SJCRH30 (cell line): ENCODE measurements around the gene IPO9. TPM values are rescaled to one million over a fixed set of nuclear protein-coding genes. Genes with fewer than 3 reads are reported as not detected.

ENCODE experiments used
- DNase-seq, 2 experiments: peaks; one replicate each; pipeline ENCODE4 v3.0.0-alpha.2; 2015 to 2020
- H3K27ac ChIP-seq: fragments of 250-450 bp; sonication (Bioruptor Pico); 2 replicates; pipeline ENCODE4 v1.5.1; 2020; ENCODE audit warnings: mild to moderate bottlenecking, moderate library complexity
- H3K27me3 ChIP-seq: fragments of 250-450 bp; sonication (Bioruptor Pico); 2 replicates; pipeline ENCODE4 v1.5.1; 2020; ENCODE audit warnings: mild to moderate bottlenecking, moderate library complexity
- H3K36me3 ChIP-seq: fragments of 250-450 bp; sonication (Bioruptor Pico); 2 replicates; pipeline ENCODE4 v1.5.1; 2020; ENCODE audit warnings: mild to moderate bottlenecking, moderate library complexity
- H3K4me1 ChIP-seq: fragments of 250-450 bp; sonication (Bioruptor Pico); 2 replicates; pipeline ENCODE4 v1.5.1; 2020; ENCODE audit warnings: mild to moderate bottlenecking, moderate library complexity
- H3K4me3 ChIP-seq: fragments of 250-450 bp; sonication (Bioruptor Pico); 2 replicates; pipeline ENCODE4 v1.5.1; 2020; ENCODE audit warnings: mild to moderate bottlenecking, moderate library complexity
- H3K9me3 ChIP-seq: fragments of 250-450 bp; sonication (Bioruptor Pico); replicated peaks from 2 replicates; pipeline ENCODE4 v1.5.1; 2020; ENCODE audit warnings: mild to moderate bottlenecking, moderate library complexity
- total RNA-seq: library from RNA; depleted of rRNA; stranded (reverse); fragments of >200 nt; shearing (Covaris generic); gene quantifications from 2 replicates; pipeline ENCODE4 v1.2.3, GENCODE V29; 2014

IPO9 gene
- total RNA-seq, 1 experiment from 2014 or later: 70.4 TPM

- Histone ChIP-seq H3K36me3 (no peaks in the 10 kb centered on the region), H3K27ac (no peak overlapping the region), H3K9me3 (no peaks in the 10 kb centered on the region), H3K27me3 (peaks cover 12% of the 10 kb centered on the region), H3K4me3 (no peak overlapping the region), H3K4me1 (peaks cover 12% of the 10 kb centered on the region)
- no peak for DNase-seq
These were observed 83.0 kb downstream of the IPO9 start for GRCh38 chr1:201911826-201912571.

GRCh38 chr1:201912832-201913231 is 83.9 kb downstream of the IPO9 start:
- DNase-seq: no peak
- Histone ChIP-seq H3K4me1 (peaks cover 16% of the 10 kb centered on the region), H3K27ac (no peak overlapping the region), H3K27me3 (peaks cover 12% of the 10 kb centered on the region), H3K9me3 (no peaks in the 10 kb centered on the region), H3K4me3 (no peak overlapping the region), H3K36me3 (no peaks in the 10 kb centered on the region)

GRCh38 chr1:201914456-201915235 is 85.7 kb downstream of the IPO9 start:
- Histone ChIP-seq H3K4me3 (no peak overlapping the region), H3K27ac (no peak overlapping the region), H3K4me1 (peaks cover 23% of the 10 kb centered on the region), H3K9me3 (no peaks in the 10 kb centered on the region), H3K36me3 (no peaks in the 10 kb centered on the region), H3K27me3 (peaks cover 9% of the 10 kb centered on the region)
- DNase-seq: no peak

GRCh38 chr1:201916649-201917249 is 87.8 kb downstream of the IPO9 start:
- Histone ChIP-seq H3K27ac (peak overlapping the region; percentile 74), H3K4me3 (no peak overlapping the region), H3K9me3 (no peaks in the 10 kb centered on the region), H3K36me3 (no peaks in the 10 kb centered on the region), H3K27me3 (peaks cover 8% of the 10 kb centered on the region), H3K4me1 (peaks cover 23% of the 10 kb centered on the region)
- peak; percentile 89 to 90 for DNase-seq

- H3K36me3 ChIP-seq: no peaks in the 10 kb centered on the region
- peaks cover 23% of the 10 kb centered on the region for H3K4me1 ChIP-seq
- H3K27ac ChIP-seq: peak overlapping the region; percentile 74
- H3K4me3 ChIP-seq: no peak overlapping the region
- H3K9me3 ChIP-seq: no peaks in the 10 kb centered on the region
- peaks cover 8% of the 10 kb centered on the region for H3K27me3 ChIP-seq
- DNase-seq: peak; percentile 70 to 74
These were observed 88.5 kb downstream of the IPO9 start for GRCh38 chr1:201917362-201918033.

GRCh38 chr1:201918343-201918742 is 89.4 kb downstream of the IPO9 start:
- Histone ChIP-seq H3K27ac (peak overlapping the region; percentile 74; the same call in 1 of the 2 replicates), H3K4me1 (peaks cover 23% of the 10 kb centered on the region), H3K27me3 (peaks cover 2% of the 10 kb centered on the region), H3K9me3 (no peaks in the 10 kb centered on the region), H3K36me3 (no peaks in the 10 kb centered on the region), H3K4me3 (no peak overlapping the region)
- no peak for DNase-seq

GRCh38 chr1:201921952-201922558 is 93.1 kb downstream of the IPO9 start:
- Histone ChIP-seq H3K27ac (no peak overlapping the region), H3K27me3 (no peaks in the 10 kb centered on the region), H3K36me3 (no peaks in the 10 kb centered on the region), H3K9me3 (no peaks in the 10 kb centered on the region), H3K4me3 (no peak overlapping the region), H3K4me1 (peaks cover 18% of the 10 kb centered on the region)
- no peak for DNase-seq

- peaks cover 3% of the 10 kb centered on the region; the same call in 1 of the 2 replicates for H3K4me1 ChIP-seq
- H3K27me3 ChIP-seq: no peaks in the 10 kb centered on the region; the same call in 1 of the 2 replicates
- H3K36me3 ChIP-seq: no peaks in the 10 kb centered on the region
- no peak for DNase-seq
- no peak overlapping the region for H3K27ac ChIP-seq
- no peaks in the 10 kb centered on the region for H3K9me3 ChIP-seq
- H3K4me3 ChIP-seq: no peak overlapping the region
These were observed 96.3 kb downstream of the IPO9 start for GRCh38 chr1:201925301-201925567.

- Histone ChIP-seq H3K4me1 (peaks cover 3% of the 10 kb centered on the region; the same call in 1 of the 2 replicates), H3K36me3 (no peaks in the 10 kb centered on the region), H3K27ac (no peak overlapping the region), H3K4me3 (no peak overlapping the region), H3K27me3 (no peaks in the 10 kb centered on the region; the same call in 1 of the 2 replicates), H3K9me3 (no peaks in the 10 kb centered on the region)
- peak; percentile 30 to 68 for DNase-seq
These were observed 97.2 kb downstream of the IPO9 start for GRCh38 chr1:201925981-201926645.

GRCh38 chr1:201928266-201928665 is 99.3 kb downstream of the IPO9 start:
- Histone ChIP-seq H3K4me1 (peaks cover 3% of the 10 kb centered on the region; the same call in 1 of the 2 replicates), H3K36me3 (no peaks in the 10 kb centered on the region), H3K27ac (no peak overlapping the region), H3K27me3 (no peaks in the 10 kb centered on the region; the same call in 1 of the 2 replicates), H3K9me3 (no peaks in the 10 kb centered on the region), H3K4me3 (no peak overlapping the region)
- no peak for DNase-seq

- Histone ChIP-seq H3K27ac (no peak overlapping the region), H3K4me1 (peaks cover 12% of the 10 kb centered on the region), H3K4me3 (no peak overlapping the region), H3K9me3 (no peaks in the 10 kb centered on the region), H3K27me3 (no peaks in the 10 kb centered on the region; the same call in 1 of the 2 replicates), H3K36me3 (no peaks in the 10 kb centered on the region)
- no peak for DNase-seq
These were observed 101.2 kb downstream of the IPO9 start for GRCh38 chr1:201930137-201930536.

GRCh38 chr1:201930803-201931202 is 101.8 kb downstream of the IPO9 start:
- no peak for DNase-seq
- Histone ChIP-seq H3K9me3 (no peaks in the 10 kb centered on the region), H3K4me3 (no peak overlapping the region), H3K27ac (no peak overlapping the region), H3K36me3 (no peaks in the 10 kb centered on the region), H3K4me1 (peaks cover 12% of the 10 kb centered on the region), H3K27me3 (no peaks in the 10 kb centered on the region; the same call in 1 of the 2 replicates)
